B cell (primary cell): ENCODE measurements around the gene SERINC5. TPM values are rescaled to one million over a fixed set of nuclear protein-coding genes. Genes with fewer than 3 reads are reported as not detected.

Experiments
- ATAC-seq: fragments of 200-7000 bp; cut with Tn5 transposase; one replicate; pipeline ENCODE4 v1.10.0; 2021; ENCODE audit warnings: low read depth, mild to moderate bottlenecking, moderate number of reproducible peaks, moderate library complexity
- CTCF ChIA-PET: fragments of 350-600 bp; sonication (Branson Sonifier 250); formaldehyde crosslinking; loops from one replicate; lab custom pipeline; 2021; ENCODE audit warnings: antibody characterized with exemption, inconsistent platforms; lab: Charles Lee
- POLR2A ChIA-PET: fragments of 350-600 bp; sonication (Branson Sonifier 250); formaldehyde crosslinking; loops from one replicate; lab custom pipeline; 2021; ENCODE audit warnings: antibody characterized with exemption; lab: Charles Lee
- DNase-seq: peaks from one replicate; pipeline ENCODE4 v3.0.0; 2013
- H2AFZ ChIP-seq: 2 replicates; pipeline ENCODE4 v1.6.1; 2012; ENCODE audit warnings: mild to moderate bottlenecking, low read depth, low read length; ENCODE audit not compliant: insufficient read depth, poor library complexity, severe bottlenecking
- H3K27ac ChIP-seq, 2 donors: 1 replicate in 1 of 2; 2 replicates in 1 of 2; pipeline ENCODE4 v1.5.1; 2012 to 2013; ENCODE audit warnings: low read length in 2 of 2, mild to moderate bottlenecking in 2 of 2, moderate library complexity in 1 of 2
- H3K27me3 ChIP-seq, 4 experiments: fragments of 200-600 bp in 1 of 4; sonication (generic) in 1 of 4; replicated peaks in 1 of 4; 1 replicate in 2 of 4; 2 replicates in 2 of 4; pipeline versions ENCODE4 v1.6.1 to v1.7.0; 2013 to 2016; ENCODE audit warnings: low read length in 3 of 4, mild to moderate bottlenecking in 2 of 4, mixed read lengths in 1 of 4, moderate library complexity in 1 of 4; ENCODE audit not compliant: insufficient read depth in 4 of 4, control insufficient read depth in 3 of 4; ENCODE audit errors: control extremely low read depth in 1 of 4
- H3K36me3 ChIP-seq, 2 experiments: replicated peaks in 1 of 2; 1 replicate in 1 of 2; 2 replicates in 1 of 2; pipeline versions ENCODE4 v1.6.1 to v1.7.1; 2013; ENCODE audit warnings: low read length in 1 of 2; ENCODE audit not compliant: insufficient read depth in 2 of 2, control insufficient read depth in 1 of 2; ENCODE audit errors: control extremely low read depth in 1 of 2, extremely low read depth in 1 of 2
- H3K4me1 ChIP-seq, 2 donors: fragments of 200-600 bp in 1 of 2; sonication (generic) in 1 of 2; 1 replicate in 1 of 2; 2 replicates in 1 of 2; pipeline versions ENCODE4 v1.5.1 to v1.6.1; 2013 to 2017; ENCODE audit warnings: low read length in 2 of 2; ENCODE audit not compliant: control insufficient read depth in 2 of 2, insufficient read depth in 2 of 2
- H3K4me2 ChIP-seq: replicated peaks from 2 replicates; pipeline ENCODE3; 2012; ENCODE audit warnings: mild to moderate bottlenecking, low read depth, low read length; ENCODE audit not compliant: poor library complexity, severe bottlenecking
- H3K4me3 ChIP-seq, 5 experiments: fragments of 200-600 bp in 1 of 5; sonication (generic) in 1 of 5; 1 replicate in 3 of 5; 2 replicates in 2 of 5; pipeline versions ENCODE4 v1.5.1 to v1.7.0; 2011 to 2016; ENCODE audit warnings: low read length in 4 of 5, mild to moderate bottlenecking in 4 of 5, low read depth in 2 of 5, control low read depth in 1 of 5, moderate library complexity in 1 of 5; ENCODE audit not compliant: insufficient read depth in 1 of 5; ENCODE audit errors: control extremely low read depth in 1 of 5, extremely low read depth in 1 of 5
- H3K79me2 ChIP-seq: fragments of 200-600 bp; sonication (generic); one replicate; pipeline ENCODE4 v1.6.0; 2016; ENCODE audit warnings: low read length; ENCODE audit not compliant: control insufficient read depth, insufficient read depth
- H3K9ac ChIP-seq: fragments of 200-600 bp; sonication (generic); 2 replicates; pipeline ENCODE4 v1.6.1; 2017; ENCODE audit warnings: mild to moderate bottlenecking, low read length, moderate library complexity
- H3K9me3 ChIP-seq, 3 donors: one replicate each; pipeline versions ENCODE4 v1.6.1 to v1.7.1; 2013; ENCODE audit warnings: low read length in 2 of 3; ENCODE audit not compliant: control insufficient read depth in 2 of 3, insufficient read depth in 1 of 3; ENCODE audit errors: control extremely low read depth in 1 of 3
- H4K20me1 ChIP-seq: 2 replicates; pipeline ENCODE4 v1.6.0; 2012; ENCODE audit warnings: mild to moderate bottlenecking, low read length; ENCODE audit not compliant: insufficient read depth, control insufficient read depth, poor library complexity, severe bottlenecking
- H3K27ac Mint-ChIP-seq: one replicate; pipeline ENCODE4 v1.8.0; 2021; ENCODE audit warnings: mixed read lengths
- H3K27me3 Mint-ChIP-seq: one replicate; pipeline ENCODE4 v1.8.0; 2021; ENCODE audit warnings: mixed read lengths
- H3K4me1 Mint-ChIP-seq: one replicate; pipeline ENCODE4 v1.8.0; 2021; ENCODE audit warnings: mixed read lengths
- H3K4me3 Mint-ChIP-seq: one replicate; pipeline ENCODE4 v1.8.0; 2021; ENCODE audit warnings: mixed read lengths
- H3K9me3 Mint-ChIP-seq: one replicate; pipeline ENCODE4 v1.8.0; 2022; ENCODE audit warnings: mixed read lengths; ENCODE audit not compliant: insufficient read depth
- EZH2 ChIP-seq: IDR thresholded peaks from 2 replicates; pipeline ENCODE4 v1.6.1; 2012; ENCODE audit warnings: borderline replicate concordance, low read depth, mild to moderate bottlenecking, moderate library complexity, low read length; ENCODE audit not compliant: insufficient read depth, poor library complexity, severe bottlenecking
- WGBS: methylation state at CpG from one replicate; pipeline ENCODE4 v1.1.5; 2013; ENCODE audit warnings: missing lambda C conversion rate; ENCODE audit not compliant: insufficient coverage; 5-methylcytosine and 5-hydroxymethylcytosine counted together
- intact Hi-C: fragments of 100-400 bp; cut with micrococcal nuclease; formaldehyde crosslinking; loops from one replicate; pipeline ENCODE4 v1.10.0; 2022
- polyA plus RNA-seq: library from polyadenylated mRNA; depleted of rRNA; stranded (reverse); fragments of >200 nt; gene quantifications from 2 replicates; pipeline ENCODE4 v1.2.3, GENCODE V29; 2012
- total RNA-seq, 2 donors: library from RNA; stranded (reverse); fragments of 120-200 nt in 1 of 2; gene quantifications; 1 replicate in 1 of 2; 2 replicates in 1 of 2; pipeline versions ENCODE4 v1.2.3 to v1.2.4, GENCODE V29; 2013 to 2022
- TF ChIP-seq, protein P1 (sequence below): fragments of 200-600 bp; IDR thresholded peaks from one replicate; pipeline ENCODE4 v1.8.0; 2022; ENCODE audit warnings: antibody characterized with exemption, mild to moderate bottlenecking

Gene SERINC5
- total and polyA plus RNA-seq, 2 donors (not counting 1 experiment from before 2014, with no cell fraction given) = 2.4 to 9.5 TPM

DNA sequence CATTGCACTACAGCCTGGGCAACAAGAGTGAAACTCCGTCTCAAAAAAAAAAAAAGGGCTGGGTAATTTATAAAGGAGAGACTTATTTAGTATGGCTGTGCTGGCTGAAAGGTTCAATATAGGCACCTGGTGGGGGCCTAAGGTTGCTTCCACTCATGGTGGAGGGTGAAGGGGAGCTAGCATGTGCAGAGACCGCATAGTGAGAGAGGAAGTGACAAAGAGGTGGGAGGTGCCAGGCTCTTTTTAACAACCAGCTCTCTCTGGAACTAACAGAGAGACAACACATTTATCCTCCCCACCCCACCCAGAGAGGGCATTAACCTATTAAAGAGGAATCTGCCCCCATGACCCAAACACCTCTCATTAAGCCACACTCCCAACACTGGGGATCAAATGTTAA lies 28.9 kb upstream of the SERINC5 start:
- Histone ChIP-seq H3K4me1 (no peaks in the 10 kb centered on the region), H3K36me3 (no peaks in the 10 kb centered on the region), H3K27me3 (no peaks in the 10 kb centered on the region), H3K27ac (no peak overlapping the region), H2AFZ (no peak overlapping the region), H3K4me2 (no peak overlapping the region), H3K9me3 (no peaks in the 10 kb centered on the region), H3K79me2 (no peaks in the 10 kb centered on the region), H4K20me1 (no peaks in the 10 kb centered on the region), H3K9ac (no peak overlapping the region), H3K4me3 (no peak overlapping the region)
- Mint-ChIP-seq H3K4me1 (no peaks in the 10 kb centered on the region), H3K27ac (no peak overlapping the region), H3K27me3 (peaks cover 3% of the 10 kb centered on the region), H3K4me3 (no peak overlapping the region), H3K9me3 (no peaks in the 10 kb centered on the region)
- intact Hi-C loops = no loop called here
- DNase-seq (no peak), ATAC-seq (no peak)
- ChIA-PET POLR2A (no interaction called here), CTCF (no interaction called here)
- TF ChIP-seq, protein P1, sequence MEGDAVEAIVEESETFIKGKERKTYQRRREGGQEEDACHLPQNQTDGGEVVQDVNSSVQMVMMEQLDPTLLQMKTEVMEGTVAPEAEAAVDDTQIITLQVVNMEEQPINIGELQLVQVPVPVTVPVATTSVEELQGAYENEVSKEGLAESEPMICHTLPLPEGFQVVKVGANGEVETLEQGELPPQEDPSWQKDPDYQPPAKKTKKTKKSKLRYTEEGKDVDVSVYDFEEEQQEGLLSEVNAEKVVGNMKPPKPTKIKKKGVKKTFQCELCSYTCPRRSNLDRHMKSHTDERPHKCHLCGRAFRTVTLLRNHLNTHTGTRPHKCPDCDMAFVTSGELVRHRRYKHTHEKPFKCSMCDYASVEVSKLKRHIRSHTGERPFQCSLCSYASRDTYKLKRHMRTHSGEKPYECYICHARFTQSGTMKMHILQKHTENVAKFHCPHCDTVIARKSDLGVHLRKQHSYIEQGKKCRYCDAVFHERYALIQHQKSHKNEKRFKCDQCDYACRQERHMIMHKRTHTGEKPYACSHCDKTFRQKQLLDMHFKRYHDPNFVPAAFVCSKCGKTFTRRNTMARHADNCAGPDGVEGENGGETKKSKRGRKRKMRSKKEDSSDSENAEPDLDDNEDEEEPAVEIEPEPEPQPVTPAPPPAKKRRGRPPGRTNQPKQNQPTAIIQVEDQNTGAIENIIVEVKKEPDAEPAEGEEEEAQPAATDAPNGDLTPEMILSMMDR = no peak
- no peak for TF ChIP-seq EZH2
- 100% methylated on average over 1 of the region's 2 CpGs for WGBS

DNA sequence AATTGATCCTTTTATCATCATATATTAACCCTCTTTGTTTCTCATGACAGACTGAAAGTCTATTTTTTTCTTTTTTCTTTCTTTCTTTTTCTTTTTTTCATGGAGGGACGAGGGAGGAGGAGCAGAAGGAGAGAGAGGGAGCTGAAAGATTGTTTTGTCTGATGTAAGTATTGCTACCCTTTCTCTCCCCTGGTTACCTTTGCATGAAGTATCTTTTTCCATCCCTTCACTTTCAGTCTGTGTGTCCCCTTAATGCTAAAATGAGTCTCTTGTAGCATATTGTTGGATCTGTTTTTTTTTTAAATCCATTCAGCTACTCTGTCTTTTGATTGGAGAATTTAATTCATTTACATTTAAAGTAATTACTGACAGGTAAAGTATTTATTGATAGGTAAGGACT lies 27.5 kb upstream of the SERINC5 start:
- TF ChIP-seq, protein P1 = no peak
- no peak overlapping the region for H3K27ac Mint-ChIP-seq

More for the DNA sequence above, 27.5 kb upstream of the SERINC5 start:
- H3K9ac ChIP-seq = no peak overlapping the region
- intact Hi-C loops = no loop called here
- H3K4me2 ChIP-seq = no peak overlapping the region
- no peak overlapping the region for H3K27ac ChIP-seq
- no peaks in the 10 kb centered on the region for H3K4me1 Mint-ChIP-seq
- DNase-seq = no peak
- CTCF ChIA-PET = interaction anchor here (0.7 to 1.3 kb wide), 2 partner anchors 8 to 191 kb away, joined by 3 to 4 read pairs; no protein-coding TSS in a partner anchor
- H3K36me3 ChIP-seq = no peaks in the 10 kb centered on the region
- H3K9me3 ChIP-seq = no peaks in the 10 kb centered on the region
- no peaks in the 10 kb centered on the region for H4K20me1 ChIP-seq
- no peak overlapping the region for H3K4me3 ChIP-seq
- no peak overlapping the region for H3K4me3 Mint-ChIP-seq
- H3K27me3 Mint-ChIP-seq = peaks cover 3% of the 10 kb centered on the region
- H3K4me1 ChIP-seq = no peaks in the 10 kb centered on the region
- H3K27me3 ChIP-seq = no peaks in the 10 kb centered on the region
- POLR2A ChIA-PET = no interaction called here
- H3K9me3 Mint-ChIP-seq = no peaks in the 10 kb centered on the region
- ATAC-seq = no peak
- H2AFZ ChIP-seq = no peak overlapping the region
- H3K79me2 ChIP-seq = no peaks in the 10 kb centered on the region
- WGBS = no CpG with 5 or more reads among the region's 1 CpG
